ENCODE results near the gene TMCC1.

- TF ChIP-seq, protein P1, sequence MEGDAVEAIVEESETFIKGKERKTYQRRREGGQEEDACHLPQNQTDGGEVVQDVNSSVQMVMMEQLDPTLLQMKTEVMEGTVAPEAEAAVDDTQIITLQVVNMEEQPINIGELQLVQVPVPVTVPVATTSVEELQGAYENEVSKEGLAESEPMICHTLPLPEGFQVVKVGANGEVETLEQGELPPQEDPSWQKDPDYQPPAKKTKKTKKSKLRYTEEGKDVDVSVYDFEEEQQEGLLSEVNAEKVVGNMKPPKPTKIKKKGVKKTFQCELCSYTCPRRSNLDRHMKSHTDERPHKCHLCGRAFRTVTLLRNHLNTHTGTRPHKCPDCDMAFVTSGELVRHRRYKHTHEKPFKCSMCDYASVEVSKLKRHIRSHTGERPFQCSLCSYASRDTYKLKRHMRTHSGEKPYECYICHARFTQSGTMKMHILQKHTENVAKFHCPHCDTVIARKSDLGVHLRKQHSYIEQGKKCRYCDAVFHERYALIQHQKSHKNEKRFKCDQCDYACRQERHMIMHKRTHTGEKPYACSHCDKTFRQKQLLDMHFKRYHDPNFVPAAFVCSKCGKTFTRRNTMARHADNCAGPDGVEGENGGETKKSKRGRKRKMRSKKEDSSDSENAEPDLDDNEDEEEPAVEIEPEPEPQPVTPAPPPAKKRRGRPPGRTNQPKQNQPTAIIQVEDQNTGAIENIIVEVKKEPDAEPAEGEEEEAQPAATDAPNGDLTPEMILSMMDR (IDR thresholded peaks at IDR 0.05), result no peak
- no peak for TF ChIP-seq POLR2A (IDR thresholded peaks at IDR 0.05)
These were observed 199.3 kb downstream of the TMCC1 start for GRCh38 chr3:129694228-129694627.

Measured in right lobe of liver (tissue), 4 donors.